Measurements from ENCODE around the gene TAF12.
A peak's percentile ranks its signal among the peaks of the same experiment; 100 is the strongest.
"Not testable (repeated sequence)": the region's sequence is repeated elsewhere in the genome, so short reads cannot be mapped to it uniquely, and the experiment has no call there.

The TAF12 gene

DNA sequence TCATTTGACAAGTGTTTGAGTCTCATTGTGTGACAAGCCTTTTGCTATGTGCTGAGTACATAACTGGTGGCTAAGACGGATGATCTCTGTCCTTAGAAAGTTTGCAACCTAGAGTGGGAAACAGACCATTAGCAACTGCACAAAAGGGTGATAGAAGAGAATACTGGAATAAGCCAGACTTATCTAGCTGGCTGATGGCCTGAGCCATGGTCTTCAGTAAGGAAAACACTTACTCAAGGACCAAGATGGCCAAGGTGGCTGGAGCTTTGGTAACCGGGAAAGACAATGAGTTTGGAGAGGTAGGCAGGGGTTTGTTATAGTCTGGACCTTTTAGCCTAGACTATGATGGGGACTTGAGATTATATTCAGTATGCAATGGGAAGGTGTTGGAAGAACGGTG, 1.6 kb upstream of the TAF12 start:
- no peak for DNase-seq

DNA sequence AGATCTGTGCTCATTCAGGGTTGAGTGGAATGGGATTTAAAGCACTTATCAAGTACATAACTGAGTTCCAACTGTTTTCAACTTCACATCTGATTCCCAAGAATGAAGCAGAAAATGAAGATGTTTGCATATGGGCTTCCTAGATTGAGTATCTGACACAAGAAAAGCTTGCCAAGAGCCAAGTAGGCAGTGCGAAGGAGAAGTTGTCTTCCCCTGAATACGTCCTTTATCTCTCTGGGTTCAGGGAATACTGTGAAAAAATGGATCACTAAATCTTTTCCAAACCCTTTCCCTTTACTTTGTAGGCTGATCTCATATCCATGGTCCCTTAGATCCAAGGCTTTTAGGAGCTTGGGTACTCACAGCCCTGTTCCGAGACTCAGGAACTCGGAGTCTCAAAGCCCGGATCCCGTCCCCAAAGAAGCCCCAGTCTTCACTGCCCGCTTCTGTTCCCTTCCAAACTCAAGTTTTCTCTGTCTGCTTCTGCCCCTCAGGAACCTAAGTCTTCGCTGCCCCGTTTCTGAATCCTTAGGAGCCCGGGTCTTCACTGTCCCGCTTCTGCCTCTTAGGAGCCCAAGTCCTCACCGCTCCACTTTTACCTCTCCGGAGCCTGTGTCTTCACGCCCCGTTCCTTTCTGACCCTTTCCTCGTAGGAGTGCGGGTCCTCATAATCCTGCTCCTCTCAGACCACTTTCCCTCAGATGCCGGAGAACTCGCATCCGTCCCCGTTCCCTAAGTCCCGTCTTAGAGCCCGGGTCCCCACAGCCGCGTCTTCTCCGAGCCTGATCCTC, 616 bp downstream of the TAF12 start:
- DNase-seq = no peak

DNA sequence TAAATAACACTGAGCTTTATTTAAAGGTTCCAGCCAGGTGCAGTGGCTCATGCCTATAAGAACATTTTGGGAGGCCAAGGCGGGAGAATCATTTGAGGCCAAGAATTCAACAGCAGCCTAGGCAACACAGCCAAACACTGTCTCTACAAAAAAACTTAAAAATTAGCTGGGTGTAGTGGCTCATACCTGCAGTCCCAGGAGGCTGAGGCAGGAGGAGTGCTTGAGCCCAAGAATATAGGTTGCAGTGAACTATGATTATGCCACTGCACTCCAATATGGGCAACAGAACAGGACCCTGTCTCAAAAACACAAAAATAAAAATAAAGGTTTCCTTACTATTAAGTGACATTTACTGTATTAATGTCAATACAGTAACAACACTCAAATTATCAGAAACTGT, 2.1 kb downstream of the TAF12 start:
- no peak for DNase-seq

DNA sequence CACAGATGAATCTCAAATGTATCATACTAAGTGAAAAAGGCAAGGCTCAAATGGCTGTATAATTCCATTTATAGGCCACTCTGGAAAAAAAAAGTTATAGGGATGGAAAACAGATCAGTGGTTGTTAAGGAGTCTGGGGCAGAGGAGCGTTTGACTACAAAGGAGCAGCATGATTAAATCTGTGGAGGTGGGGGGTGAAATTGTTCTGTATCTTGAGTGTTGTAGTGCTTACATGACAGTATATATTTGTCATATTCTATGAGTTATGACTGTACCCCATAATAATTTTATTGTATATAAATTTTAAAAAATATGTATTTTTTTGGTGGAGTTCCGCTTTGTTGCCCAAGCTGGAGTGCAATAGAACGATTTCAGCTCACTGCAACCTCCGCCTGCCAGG, 10.3 kb downstream of the TAF12 start:
- no peak for DNase-seq

DNA sequence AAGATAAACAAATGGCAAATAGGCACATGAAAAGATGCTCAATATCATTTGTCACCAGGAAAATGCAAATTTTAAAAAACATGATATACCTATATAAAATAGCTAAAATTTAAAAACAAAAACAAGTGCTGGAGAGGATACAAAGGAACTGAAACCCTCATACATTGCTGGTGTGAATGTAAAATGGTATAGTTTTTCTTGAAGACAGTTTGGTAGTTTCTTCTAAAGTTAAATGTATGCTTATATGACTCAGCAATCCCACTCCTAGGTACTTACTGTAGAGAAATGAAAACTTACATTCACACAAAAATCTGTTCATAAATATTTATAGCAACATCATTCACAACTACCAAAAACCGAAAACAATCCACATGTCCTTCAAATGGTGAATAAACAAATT, 11.2 kb downstream of the TAF12 start:
- DNase-seq = no peak

DNA sequence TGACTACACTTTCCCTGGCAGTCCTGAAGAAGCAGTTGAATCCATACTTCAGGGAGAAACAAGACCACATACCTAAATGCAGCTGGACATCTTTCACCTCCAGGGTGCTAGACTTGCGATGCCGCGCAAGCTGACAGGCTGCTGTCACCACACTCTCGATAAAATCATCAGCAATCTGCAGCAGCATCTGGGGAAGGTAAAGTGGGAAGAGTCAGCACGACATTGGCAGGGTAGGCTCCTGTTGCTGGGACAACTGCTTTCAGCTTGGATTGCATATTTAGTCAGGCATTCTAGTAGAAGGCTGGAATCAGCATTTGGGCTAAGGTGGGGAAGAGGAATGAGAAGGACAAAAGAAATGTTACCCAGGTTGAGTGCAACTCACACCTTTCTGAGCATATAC, 29.7 kb downstream of the TAF12 start:
- DNase-seq = no peak

DNA sequence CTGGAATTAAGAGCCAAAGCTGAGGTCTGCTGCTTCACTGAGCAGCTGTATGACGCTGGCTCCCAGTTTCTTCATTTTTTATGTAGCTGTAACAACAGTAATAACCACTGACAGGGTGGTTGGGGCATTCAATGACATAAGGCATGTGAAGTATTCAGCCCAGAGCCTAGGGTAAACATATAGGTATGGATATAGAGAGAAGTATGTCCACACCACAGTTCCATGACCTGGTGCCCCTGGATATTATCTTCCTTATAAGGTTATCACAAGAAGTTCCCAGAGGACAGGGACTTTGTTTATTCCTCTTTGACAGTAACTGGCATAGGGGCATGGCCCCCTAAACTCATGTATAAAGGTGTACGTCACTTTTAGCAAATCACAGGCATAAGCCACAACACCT, 36.1 kb downstream of the TAF12 start:
- no peak for DNase-seq

DNA sequence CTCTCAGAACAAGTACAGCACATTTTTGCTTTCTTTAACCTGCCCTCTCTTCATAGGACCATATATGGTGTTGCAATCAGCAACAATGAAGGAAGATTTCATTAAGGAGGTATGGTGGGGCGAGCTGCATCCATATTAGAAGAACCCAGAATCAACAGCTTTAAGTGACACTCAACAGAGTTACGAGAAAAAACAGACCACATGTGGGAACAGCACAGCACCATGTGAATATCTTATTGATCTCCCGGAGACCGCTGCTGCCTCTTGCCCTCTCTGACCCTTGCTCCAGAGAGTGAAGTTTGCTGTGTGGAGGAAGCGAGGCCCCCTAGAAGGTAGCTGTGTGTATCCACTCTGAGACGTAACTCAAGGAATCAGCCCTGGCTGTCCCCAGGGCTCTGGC, 37.9 kb downstream of the TAF12 start:
- DNase-seq = no peak

DNA sequence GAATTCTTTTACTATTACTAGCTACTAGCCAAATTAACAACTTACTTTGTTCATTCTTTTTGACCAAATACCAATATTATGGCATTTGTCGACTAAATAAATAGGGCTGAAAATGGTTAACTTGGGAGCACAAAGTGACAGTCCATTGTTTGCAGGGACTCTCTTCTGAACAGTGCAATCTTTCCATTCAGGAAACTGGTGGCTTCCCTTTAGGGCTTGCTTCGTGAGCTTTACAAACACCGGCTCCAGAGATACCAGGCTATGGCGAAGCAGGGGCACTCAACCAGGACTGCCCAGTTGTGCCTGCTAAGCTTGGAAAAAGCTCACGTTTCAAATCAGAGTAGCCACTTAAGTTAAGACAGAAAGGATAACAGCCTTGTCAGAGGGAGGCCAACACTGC, 38.5 kb downstream of the TAF12 start:
- no peak for DNase-seq

DNA sequence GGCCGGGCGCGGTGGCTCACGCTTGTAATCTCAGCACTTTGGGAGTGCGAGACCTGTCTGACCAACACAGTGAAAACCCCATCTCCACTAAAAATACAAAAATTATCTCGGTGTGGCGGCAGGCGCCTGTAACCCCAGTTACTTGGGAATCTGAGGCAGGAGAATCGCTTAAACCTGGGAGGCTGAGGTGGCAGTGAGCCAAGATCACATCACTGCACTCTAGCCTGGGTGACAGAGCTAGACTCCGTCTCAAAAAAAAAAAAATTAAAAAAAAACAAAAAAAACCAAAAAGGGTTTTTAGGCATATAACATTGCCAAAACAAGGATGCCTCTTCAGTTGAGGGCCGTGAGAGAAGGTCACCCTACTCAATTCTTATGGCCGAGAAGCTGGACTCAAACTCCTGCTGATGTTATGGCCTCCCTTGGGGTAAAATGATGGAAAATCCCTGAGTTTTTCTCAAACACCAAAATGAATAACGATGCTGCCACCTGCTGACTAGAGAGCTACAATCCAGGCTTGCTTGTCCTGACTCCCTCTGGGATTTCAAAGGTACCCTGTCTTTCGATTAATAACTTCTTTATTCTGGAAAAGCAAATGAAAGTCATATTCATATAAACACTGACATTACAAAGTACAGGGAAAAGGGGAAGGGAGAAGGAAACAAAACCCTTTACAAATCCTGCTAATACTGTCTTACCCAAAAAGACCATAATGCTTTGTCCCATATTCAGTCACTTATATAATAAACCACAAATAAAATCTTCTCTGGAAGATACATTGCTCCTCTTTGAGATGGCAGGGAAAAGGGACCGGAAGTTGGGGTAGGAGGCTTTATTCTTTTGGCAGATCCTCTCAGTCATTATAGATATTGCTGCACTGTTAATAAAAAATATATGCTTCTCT, 40.1 kb downstream of the TAF12 start:
- no peak for DNase-seq

DNA sequence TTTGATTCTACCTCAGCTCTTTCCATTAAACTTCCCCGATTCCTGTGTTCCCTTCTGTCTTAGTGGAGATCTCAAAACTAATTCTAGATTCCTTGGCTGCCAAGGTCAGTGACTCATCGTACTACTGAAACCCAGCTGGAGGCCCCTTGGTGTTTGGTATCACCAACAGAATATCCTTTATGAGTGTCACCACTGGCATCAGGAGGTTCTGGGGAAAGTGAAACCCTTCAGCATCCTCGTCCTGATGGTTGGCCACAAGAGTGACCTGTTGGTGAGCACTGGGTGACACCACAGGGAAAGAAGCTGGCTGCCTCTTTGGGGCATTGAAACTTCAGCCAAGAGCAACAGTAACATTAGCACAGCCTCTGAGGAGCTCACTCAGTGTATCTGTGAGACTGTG, 41.2 kb downstream of the TAF12 start:
- no peak for DNase-seq

DNA sequence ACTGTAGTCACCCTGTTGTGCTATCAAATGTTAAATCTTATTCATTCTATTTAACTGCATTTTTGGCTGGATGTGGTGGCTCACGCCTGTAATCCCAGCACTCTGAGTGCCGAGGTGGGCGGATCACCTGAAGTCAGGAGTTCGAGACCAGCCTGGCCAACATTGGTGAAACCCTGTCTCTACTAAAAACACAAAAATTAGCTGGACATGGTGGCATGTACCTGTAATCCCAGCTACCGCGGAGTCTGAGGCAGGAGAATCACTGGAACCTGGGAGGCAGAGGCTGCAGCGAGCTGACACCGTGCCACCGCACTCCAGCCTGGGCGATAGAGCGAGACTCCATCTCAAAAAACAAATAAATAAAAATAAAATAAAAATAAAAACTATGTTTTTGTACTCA, 46.6 kb downstream of the TAF12 start:
- DNase-seq = not testable (repeated sequence)

DNA sequence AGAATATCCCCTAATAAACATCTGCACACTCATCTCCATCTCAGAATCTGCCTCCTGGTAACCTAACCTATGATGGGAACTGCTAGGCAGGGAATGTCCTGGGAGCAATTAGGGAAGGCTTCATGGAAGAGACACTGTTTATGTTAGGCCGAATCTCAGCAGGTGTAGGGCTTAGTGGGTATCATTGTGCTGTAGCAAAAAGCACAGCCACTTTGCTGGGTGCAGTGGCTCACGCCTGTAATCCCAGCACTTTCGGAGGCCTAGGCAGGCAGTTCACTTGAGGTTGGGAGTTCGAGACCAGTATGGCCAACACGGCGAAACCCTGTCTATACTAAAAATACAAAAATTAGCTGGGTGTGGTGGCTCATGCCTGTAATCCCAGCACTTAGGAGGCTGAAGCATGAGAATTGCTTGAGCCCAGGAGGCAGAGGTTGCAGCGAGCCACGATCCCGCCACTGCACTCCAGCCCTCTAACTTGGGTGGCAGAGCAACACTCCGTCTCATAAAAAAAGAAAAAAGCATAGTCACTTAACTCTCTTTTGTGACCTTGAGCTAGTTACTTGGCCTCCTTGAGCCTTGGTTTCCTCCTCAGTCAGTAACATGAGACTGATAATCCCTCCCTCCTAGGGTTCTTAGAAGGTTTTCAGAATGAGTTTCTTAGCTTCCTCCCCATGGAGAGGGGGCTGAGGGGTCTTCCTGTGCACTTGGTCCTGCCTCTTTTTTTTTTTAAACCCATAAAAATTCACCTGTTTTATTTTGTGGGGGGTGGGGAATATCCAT, 47.3 kb downstream of the TAF12 start:
- no peak for DNase-seq

DNA sequence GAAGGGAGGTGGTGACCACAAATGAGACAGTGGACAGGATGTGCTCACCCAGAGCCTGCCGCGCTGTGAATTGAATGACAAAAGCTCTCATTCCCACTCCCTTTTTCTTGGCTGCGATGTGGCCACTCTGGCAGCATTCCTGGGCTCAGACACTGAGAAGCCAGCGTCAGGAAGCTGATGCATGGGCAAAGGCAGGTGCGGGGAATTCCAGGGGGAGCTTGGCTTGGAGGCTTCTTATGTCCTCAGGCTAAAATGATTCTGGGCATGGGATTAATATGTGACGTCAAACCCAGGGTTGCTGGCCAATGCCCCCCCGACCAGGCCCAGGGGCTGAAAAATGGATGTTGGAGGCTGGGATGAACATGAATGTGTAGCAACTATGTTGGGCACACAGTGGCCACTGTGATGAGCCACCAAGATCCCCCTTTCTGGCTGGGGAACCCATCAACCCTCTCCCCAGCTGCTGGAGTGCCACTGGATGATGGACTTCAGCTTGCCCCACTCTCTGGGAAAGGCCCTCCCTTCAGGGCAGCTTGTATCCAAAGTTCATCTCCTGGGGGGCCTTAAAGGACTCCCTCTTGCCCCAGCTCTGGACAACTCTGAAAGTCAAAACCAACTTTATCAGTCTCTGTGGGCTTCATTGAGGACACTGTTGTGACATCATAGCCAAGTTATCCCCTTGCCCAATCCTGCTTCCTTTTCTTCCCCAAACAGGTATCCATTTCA, 48.0 kb downstream of the TAF12 start:
- DNase-seq = not testable (repeated sequence)

DNA sequence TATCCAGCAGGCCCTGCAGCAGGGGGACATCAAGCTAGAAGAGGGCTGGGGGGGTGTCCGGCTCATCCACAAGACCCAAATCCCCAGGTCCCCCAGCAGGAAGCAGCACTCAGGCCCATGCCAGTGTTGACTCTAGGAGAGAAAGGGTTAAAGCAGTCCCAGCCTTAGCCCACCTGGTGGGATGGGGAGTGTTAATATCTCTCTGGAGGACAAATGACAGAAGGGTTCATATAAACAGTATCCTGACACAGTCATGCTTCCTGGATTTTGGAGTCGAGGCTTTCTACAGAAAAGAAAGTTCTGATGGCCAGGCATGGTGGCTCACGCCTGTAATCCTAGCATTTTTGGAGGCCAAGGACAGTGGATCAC, 48.9 kb downstream of the TAF12 start:
- not testable (repeated sequence) for DNase-seq

DNA sequence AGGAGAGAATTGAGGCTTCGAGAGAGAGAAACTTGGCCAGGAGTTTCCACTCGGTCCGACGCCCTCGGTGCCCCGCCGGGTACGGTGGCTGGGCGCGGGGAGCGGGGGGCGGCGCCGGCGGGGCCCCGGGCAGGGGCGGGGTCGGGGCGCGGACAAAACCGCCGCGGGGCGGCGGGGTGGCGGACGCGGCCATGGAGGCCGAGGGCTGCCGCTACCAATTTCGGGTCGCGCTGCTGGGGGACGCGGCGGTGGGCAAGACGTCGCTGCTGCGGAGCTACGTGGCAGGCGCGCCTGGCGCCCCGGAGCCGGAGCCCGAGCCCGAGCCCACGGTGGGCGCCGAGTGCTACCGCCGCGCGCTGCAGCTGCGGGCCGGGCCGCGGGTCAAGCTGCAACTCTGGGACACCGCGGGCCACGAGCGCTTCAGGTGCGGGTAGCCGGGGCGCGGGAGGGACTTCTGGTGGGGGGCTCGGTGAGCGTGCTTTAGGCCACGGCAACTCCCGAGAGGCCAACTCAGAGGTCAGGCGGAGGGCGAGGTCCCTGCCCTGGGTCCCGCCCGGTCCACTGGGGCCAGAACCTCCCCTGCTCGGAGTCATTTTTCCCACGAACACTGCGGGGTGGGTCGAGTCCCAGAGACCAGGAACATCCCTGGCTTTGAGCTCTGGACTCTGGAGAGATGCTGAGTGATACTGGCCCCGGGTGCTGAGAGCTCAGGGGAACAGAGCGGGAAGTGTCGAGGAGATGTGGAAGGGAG, 50.4 kb downstream of the TAF12 start:
- no peak for DNase-seq

DNA sequence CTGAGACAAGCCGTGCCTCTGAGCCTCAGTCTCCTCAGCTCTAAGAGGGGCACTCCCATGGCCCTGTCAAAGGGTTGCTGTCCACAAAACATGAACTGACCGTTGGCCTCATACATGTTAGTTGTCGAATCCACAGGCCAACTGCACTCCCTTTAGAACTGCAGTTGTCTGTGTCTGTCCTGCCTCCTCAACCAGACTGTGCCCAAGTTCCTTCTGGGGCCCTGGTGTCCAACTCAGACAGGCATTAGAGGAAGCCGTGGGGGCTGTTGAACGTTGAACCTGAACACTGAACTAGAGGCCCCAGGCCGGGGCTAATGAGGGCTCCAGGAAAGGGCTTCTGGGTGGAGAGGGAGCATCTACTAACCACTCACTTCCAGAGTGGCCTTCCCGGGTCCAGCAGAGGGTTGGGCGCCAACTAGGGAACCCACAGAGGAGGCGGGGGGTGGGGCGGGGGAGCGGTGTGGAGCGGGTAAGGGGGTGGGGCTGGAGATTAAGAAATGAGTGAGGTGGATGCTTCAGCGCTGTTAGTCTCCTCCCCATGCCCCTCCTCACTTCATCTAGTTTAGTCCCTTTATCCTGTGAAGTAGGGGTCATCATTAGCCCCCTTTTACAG, 51.1 kb downstream of the TAF12 start, which contains the start of gene RAB42:
Gene RAB42 (plus strand): TSS at position 558 of the 613 bp plus-strand sequence. CDS start 247 bp downstream, outside the sequence.
- no peak for DNase-seq

DNA sequence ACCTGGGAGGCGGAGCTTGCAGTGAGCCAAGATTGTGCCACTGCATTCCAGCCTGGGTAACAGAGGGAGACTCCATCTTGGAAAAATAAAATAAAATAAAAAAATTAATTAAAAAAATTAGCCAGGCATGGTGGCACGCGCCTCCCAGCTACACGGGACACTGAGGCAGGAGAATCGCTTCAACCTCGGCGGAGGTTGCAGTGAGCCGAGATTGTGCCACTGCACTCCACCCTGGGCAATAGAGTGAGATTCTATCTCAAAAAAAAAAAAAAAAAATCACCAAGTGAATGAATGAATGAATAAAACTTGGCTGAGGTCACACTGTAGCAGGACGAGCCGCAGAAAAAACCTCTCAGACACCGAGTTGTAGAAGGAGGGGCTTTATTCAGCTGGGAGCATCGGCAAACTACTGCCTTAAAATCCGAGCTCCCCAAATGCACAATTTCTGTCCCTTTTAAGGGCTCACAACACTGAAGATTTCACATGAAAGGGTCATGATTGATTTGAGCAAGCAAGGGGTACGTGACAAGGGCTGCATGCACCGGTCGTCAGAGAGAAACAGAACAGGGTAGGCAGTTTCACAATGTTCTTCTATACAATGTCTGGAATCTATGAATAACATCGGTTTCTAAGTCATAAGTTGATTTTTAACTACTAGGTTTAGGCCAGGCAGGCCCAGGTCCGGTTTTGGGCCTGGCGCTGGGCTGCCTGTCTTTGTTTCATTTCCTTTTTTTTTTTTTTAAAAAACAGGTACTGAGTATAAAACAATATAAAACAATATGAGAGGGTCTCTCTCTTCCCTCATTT, 56.1 kb downstream of the TAF12 start:
- not testable (repeated sequence) for DNase-seq

DNA sequence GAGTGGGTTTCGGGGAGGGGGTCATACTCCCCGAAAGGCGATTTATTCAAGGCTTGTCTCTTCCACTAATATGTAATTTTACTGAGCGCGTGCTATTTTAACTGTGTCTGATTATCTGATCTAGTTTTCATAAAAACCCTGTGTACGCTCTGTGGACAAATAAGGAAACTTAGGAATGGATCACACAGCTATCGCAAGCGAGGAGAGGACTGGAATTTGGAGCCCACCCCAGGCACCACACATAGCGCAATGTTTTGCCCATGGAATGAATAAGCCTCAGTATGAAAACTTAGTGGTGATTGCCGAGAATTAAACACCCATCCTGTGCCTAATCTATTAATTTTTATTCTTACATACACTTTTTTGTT, 60.6 kb downstream of the TAF12 start:
- DNase-seq = no peak

DNA sequence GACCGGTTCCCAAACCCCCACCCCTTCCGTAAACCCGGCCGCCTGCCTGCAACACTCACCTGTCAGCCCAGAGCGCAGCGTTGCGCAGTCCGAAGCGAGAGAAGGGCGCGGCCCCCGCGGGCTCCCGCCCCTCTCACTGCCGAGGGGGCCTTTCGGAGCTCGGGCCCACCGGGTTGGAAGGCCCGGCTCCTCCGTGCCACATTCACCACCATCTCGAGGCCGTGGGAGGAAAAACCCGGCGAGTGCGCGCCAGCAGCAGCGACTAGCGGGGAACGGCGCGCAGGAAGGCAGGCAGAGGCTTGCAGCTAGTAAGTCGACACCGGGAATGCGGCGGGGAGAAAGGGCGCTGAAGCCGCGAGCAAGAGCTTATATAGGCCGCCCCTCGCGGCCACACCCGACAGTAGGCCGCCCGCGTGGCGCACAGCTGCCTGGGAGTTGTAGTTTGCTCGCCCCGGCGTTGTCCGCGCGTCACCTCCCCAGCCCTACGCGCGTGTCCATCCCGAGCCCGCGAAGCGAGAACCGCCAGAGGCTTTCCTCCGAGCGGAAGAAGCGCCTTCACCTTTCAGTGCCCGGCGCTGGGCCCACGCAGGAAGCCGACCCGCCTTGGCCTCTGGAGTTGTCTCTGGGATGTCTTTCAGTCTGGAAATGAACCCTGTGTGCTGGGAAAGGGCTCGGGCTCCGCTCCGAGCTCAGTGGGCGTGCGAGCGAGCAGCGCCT, 61.2 kb downstream of the TAF12 start:
- DNase-seq = peak; percentile 85 to 88 (median 86)

Data from activated CD4-positive, CD25-positive, alpha-beta regulatory T cell (primary cell).